Smooth muscle cell (in vitro differentiated cells): ENCODE results near the gene FNDC3B. TPM values are rescaled to one million over a fixed set of nuclear protein-coding genes. Genes with fewer than 3 reads are reported as not detected.
"Not testable (repeated sequence)": the region's sequence is repeated elsewhere in the genome, so short reads cannot be mapped to it uniquely, and the experiment has no call there.

Source experiments
- DNase-seq: peaks from one replicate; lab custom pipeline; 2025; ENCODE audit not compliant: unreplicated experiment; lab: John Stamatoyannopoulos, UW
- H2AFZ ChIP-seq: fragments of 200-600 bp; sonication (generic); 2 replicates; pipeline ENCODE4 v1.6.0; 2016; ENCODE audit warnings: antibody characterized with exemption, low read depth, mild to moderate bottlenecking
- H3F3A ChIP-seq: fragments of 200-600 bp; sonication (generic); 2 replicates; pipeline ENCODE4 v1.6.0; 2017; ENCODE audit warnings: antibody characterized with exemption, low read depth
- H3K27ac ChIP-seq: fragments of 200-600 bp; sonication (generic); 2 replicates; pipeline ENCODE4 v1.5.1; 2016; ENCODE audit warnings: low read depth, mild to moderate bottlenecking
- H3K27me3 ChIP-seq: fragments of 200-600 bp; sonication (generic); 2 replicates; pipeline ENCODE4 v1.6.1; 2016; ENCODE audit warnings: low read depth, mild to moderate bottlenecking
- H3K36me3 ChIP-seq: fragments of 200-600 bp; sonication (generic); 2 replicates; pipeline ENCODE4 v1.5.1; 2016; ENCODE audit warnings: low read depth
- H3K4me1 ChIP-seq: fragments of 200-600 bp; sonication (generic); 2 replicates; pipeline ENCODE4 v1.5.1; 2016; ENCODE audit warnings: low read depth
- H3K4me2 ChIP-seq: fragments of 200-600 bp; sonication (generic); 2 replicates; pipeline ENCODE4 v1.6.0; 2016; ENCODE audit warnings: mild to moderate bottlenecking
- H3K4me3 ChIP-seq: fragments of 200-600 bp; sonication (generic); 2 replicates; pipeline ENCODE4 v1.5.1; 2016; ENCODE audit warnings: mild to moderate bottlenecking
- H3K79me2 ChIP-seq: fragments of 200-600 bp; sonication (generic); 2 replicates; pipeline ENCODE4 v1.6.0; 2016; ENCODE audit warnings: low read depth, mild to moderate bottlenecking
- H3K9ac ChIP-seq: fragments of 200-600 bp; sonication (generic); 2 replicates; pipeline ENCODE4 v1.6.0; 2016; ENCODE audit warnings: low read depth
- H3K9me3 ChIP-seq: fragments of 200-600 bp; sonication (generic); replicated peaks from 2 replicates; pipeline ENCODE4 v1.5.1; 2016; ENCODE audit warnings: low read depth
- H4K20me1 ChIP-seq: fragments of 200-600 bp; sonication (generic); 2 replicates; pipeline ENCODE4 v1.6.0; 2016; ENCODE audit warnings: low read depth
- WGBS: methylation state at CpG from one replicate; pipeline ENCODE4 v1.1.7; 2016; ENCODE audit warnings: low lambda C conversion rate; 5-methylcytosine and 5-hydroxymethylcytosine counted together
- polyA plus RNA-seq: library from polyadenylated mRNA; unstranded; fragments of >200 nt; fragmentation: Nextera tagmentation; extraction: Ambion mirVana; gene quantifications from 2 replicates; pipeline ENCODE4 v1.2.1, GENCODE V29; 2016
- total RNA-seq: library from RNA; depleted of rRNA; stranded (reverse); fragments of >200 nt; gene quantifications from 2 replicates; pipeline ENCODE4 v1.2.3, GENCODE V29; 2014
- TF ChIP-seq, protein P1 (sequence below): fragments of 200-600 bp; sonication (generic); IDR thresholded peaks from 2 replicates; pipeline ENCODE4 v1.5.1; 2017; ENCODE audit warnings: borderline replicate concordance, mild to moderate bottlenecking, antibody characterized with exemption; ENCODE audit not compliant: insufficient read depth, poor library complexity, severe bottlenecking

The FNDC3B gene
- total and polyA plus RNA-seq, 2 experiments from 2014 or later: 149 to 294 TPM

- peaks cover 98% of the 10 kb centered on the region for H4K20me1 ChIP-seq
- TF ChIP-seq, protein P1, sequence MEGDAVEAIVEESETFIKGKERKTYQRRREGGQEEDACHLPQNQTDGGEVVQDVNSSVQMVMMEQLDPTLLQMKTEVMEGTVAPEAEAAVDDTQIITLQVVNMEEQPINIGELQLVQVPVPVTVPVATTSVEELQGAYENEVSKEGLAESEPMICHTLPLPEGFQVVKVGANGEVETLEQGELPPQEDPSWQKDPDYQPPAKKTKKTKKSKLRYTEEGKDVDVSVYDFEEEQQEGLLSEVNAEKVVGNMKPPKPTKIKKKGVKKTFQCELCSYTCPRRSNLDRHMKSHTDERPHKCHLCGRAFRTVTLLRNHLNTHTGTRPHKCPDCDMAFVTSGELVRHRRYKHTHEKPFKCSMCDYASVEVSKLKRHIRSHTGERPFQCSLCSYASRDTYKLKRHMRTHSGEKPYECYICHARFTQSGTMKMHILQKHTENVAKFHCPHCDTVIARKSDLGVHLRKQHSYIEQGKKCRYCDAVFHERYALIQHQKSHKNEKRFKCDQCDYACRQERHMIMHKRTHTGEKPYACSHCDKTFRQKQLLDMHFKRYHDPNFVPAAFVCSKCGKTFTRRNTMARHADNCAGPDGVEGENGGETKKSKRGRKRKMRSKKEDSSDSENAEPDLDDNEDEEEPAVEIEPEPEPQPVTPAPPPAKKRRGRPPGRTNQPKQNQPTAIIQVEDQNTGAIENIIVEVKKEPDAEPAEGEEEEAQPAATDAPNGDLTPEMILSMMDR: no peak
- peaks cover 38% of the 10 kb centered on the region for H3F3A ChIP-seq
- peaks cover 100% of the 10 kb centered on the region for H3K79me2 ChIP-seq
- H3K9ac ChIP-seq: no peak overlapping the region
- no peak for DNase-seq
- H3K4me1 ChIP-seq: peaks cover 5% of the 10 kb centered on the region
- no peaks in the 10 kb centered on the region for H3K9me3 ChIP-seq
- peak overlapping the region; percentile 71 for H3K27ac ChIP-seq
- H3K27me3 ChIP-seq: no peaks in the 10 kb centered on the region
- peak overlapping the region; percentile 68 for H3K4me2 ChIP-seq
- peaks cover 15% of the 10 kb centered on the region for H3K36me3 ChIP-seq
- WGBS: 29% methylated on average over 1 of the region's 1 CpG
- H2AFZ ChIP-seq: no peak overlapping the region
- no peak overlapping the region for H3K4me3 ChIP-seq
Measured at GRCh38 chr3:172249039-172249438, 209.7 kb downstream of the FNDC3B start.

DNA sequence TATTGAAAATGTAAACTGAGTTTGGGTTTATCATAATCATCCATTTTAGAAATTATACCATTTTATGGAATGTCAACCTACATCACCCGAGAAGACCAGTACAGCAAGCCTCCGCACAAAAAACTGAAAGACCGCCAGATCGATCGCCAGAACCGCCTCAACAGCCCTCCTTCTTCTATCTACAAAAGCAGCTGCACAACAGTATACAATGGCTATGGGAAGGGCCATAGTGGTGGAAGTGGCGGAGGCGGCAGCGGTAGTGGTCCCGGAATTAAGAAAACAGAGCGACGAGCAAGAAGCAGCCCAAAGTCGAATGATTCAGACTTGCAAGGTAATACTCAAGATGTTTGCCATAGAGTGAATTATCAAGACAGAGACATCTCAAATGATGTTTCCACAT is 211.8 kb downstream of the FNDC3B start:
- Histone ChIP-seq H4K20me1 (peaks cover 98% of the 10 kb centered on the region), H2AFZ (no peak overlapping the region), H3K4me3 (no peak overlapping the region), H3K27me3 (no peaks in the 10 kb centered on the region), H3K9me3 (no peaks in the 10 kb centered on the region), H3K36me3 (peaks cover 15% of the 10 kb centered on the region), H3F3A (peaks cover 54% of the 10 kb centered on the region), H3K27ac (peak overlapping the region; percentile 71), H3K4me2 (no peak overlapping the region), H3K9ac (no peak overlapping the region), H3K79me2 (peaks cover 100% of the 10 kb centered on the region), H3K4me1 (peaks cover 5% of the 10 kb centered on the region)
- TF ChIP-seq, protein P1: no peak
- DNase-seq: no peak
- 99% methylated on average over 13 of the region's 13 CpGs for WGBS

GRCh38 chr3:172253200-172253599 is 213.8 kb downstream of the FNDC3B start:
- no peak for DNase-seq
- Histone ChIP-seq H4K20me1 (peaks cover 98% of the 10 kb centered on the region), H2AFZ (no peak overlapping the region), H3K9ac (no peak overlapping the region), H3K9me3 (no peaks in the 10 kb centered on the region), H3K27ac (peak overlapping the region; percentile 80), H3K4me2 (no peak overlapping the region), H3K79me2 (peaks cover 100% of the 10 kb centered on the region), H3F3A (peaks cover 51% of the 10 kb centered on the region), H3K27me3 (no peaks in the 10 kb centered on the region), H3K36me3 (peaks cover 15% of the 10 kb centered on the region), H3K4me3 (no peak overlapping the region), H3K4me1 (peaks cover 7% of the 10 kb centered on the region)
- TF ChIP-seq, protein P1: no peak
- 85% methylated on average over 5 of the region's 5 CpGs for WGBS

- H3K4me1 ChIP-seq: peaks cover 16% of the 10 kb centered on the region
- H3K4me3 ChIP-seq: no peak overlapping the region
- no peak overlapping the region for H3K4me2 ChIP-seq
- no peak for DNase-seq
- TF ChIP-seq, protein P1: no peak
- peaks cover 55% of the 10 kb centered on the region for H3F3A ChIP-seq
- H3K9me3 ChIP-seq: no peaks in the 10 kb centered on the region
- peak overlapping the region; percentile 80 for H3K27ac ChIP-seq
- no peaks in the 10 kb centered on the region for H3K27me3 ChIP-seq
- WGBS: 97% methylated on average over 1 of the region's 1 CpG
- H4K20me1 ChIP-seq: peaks cover 99% of the 10 kb centered on the region
- H3K36me3 ChIP-seq: peaks cover 15% of the 10 kb centered on the region
- peaks cover 99% of the 10 kb centered on the region for H3K79me2 ChIP-seq
- no peak overlapping the region for H3K9ac ChIP-seq
- H2AFZ ChIP-seq: no peak overlapping the region
Measured at GRCh38 chr3:172254542-172254941, 215.2 kb downstream of the FNDC3B start.

- not testable (repeated sequence) for H3K27me3 ChIP-seq, H3K4me2 ChIP-seq, DNase-seq, H3K9ac ChIP-seq, H3K9me3 ChIP-seq, H2AFZ ChIP-seq, H3K4me3 ChIP-seq
- peaks cover 99% of the 10 kb centered on the region for H3K79me2 ChIP-seq
- 91% methylated on average over 10 of the region's 10 CpGs for WGBS
- H4K20me1 ChIP-seq: peaks cover 99% of the 10 kb centered on the region
- peaks cover 14% of the 10 kb centered on the region for H3K36me3 ChIP-seq
- H3K4me1 ChIP-seq: peaks cover 20% of the 10 kb centered on the region
- H3K27ac ChIP-seq: peak overlapping the region; percentile 80
- peaks cover 58% of the 10 kb centered on the region for H3F3A ChIP-seq
Measured at GRCh38 chr3:172255321-172255720, 215.9 kb downstream of the FNDC3B start.
